K562 (cell line): ENCODE results near the gene TEX22. TPM values are rescaled to one million over a fixed set of nuclear protein-coding genes. Genes with fewer than 3 reads are reported as not detected.

ENCODE experiments used
- ATAC-seq: fragments of 200-7000 bp; cut with Tn5 transposase; 3 replicates; pipeline ENCODE4 v1.9.1; 2020; ENCODE audit warnings: moderate library complexity
- BruUV-seq: library from RNA; stranded (reverse); fragments of 400-500 nt; replicated peaks from 2 replicates; lab custom pipeline; 2021; lab: Mats Ljungman, UMichigan
- CTCF ChIA-PET: fragments of 300-600 bp; formaldehyde crosslinking; extraction: SDS; loops from one replicate; lab custom pipeline; 2021; ENCODE audit warnings: low intra/inter-chr PET ratio; lab: Yijun Ruan, JAX
- POLR2A ChIA-PET: fragments of 300-600, 350-650 bp; sonication (Branson Sonifier 250); formaldehyde crosslinking; extraction: SDS; loops from one replicate; lab custom pipeline; 2021; ENCODE audit warnings: antibody characterized with exemption, inconsistent platforms; lab: Yijun Ruan, JAX
- DNase-seq, 4 experiments: peaks; one replicate each; pipeline versions ENCODE4 v3.0.0 to v3.0.0-alpha.2; 2011 to 2018; ENCODE audit warnings: low spot score in 3 of 4, mixed read lengths in 3 of 4; ENCODE audit errors: extremely low read depth in 1 of 4
- FAIRE-seq: peaks from 2 replicates; lab custom pipeline; 2011; peaks lifted over from hg19 to GRCh38; lab: Jason Lieb, UNC
- H2AFZ ChIP-seq: 2 replicates; pipeline ENCODE4 v1.6.0; 2011; ENCODE audit warnings: low read depth, low read length, control low read depth, inconsistent platforms
- H3K27ac ChIP-seq: fragments of 200-600 bp; 3 replicates; pipeline ENCODE4 v1.8.0; 2011; ENCODE audit warnings: low read depth, mild to moderate bottlenecking, control low read depth, inconsistent platforms, low read length, moderate library complexity, mixed read lengths; ENCODE audit errors: extremely low read depth
- H3K27me3 ChIP-seq, 2 experiments: fragments of 300-600 bp in 1 of 2; 2 replicates in 1 of 2; 3 replicates in 1 of 2; pipeline versions ENCODE4 v1.6.0 to v1.8.0; 2011; ENCODE audit warnings: inconsistent platforms in 2 of 2, low read length in 2 of 2, mild to moderate bottlenecking in 1 of 2, mixed read lengths in 1 of 2, moderate library complexity in 1 of 2; ENCODE audit not compliant: control insufficient read depth in 2 of 2, insufficient read depth in 2 of 2
- H3K36me3 ChIP-seq: fragments of 300-600 bp; 3 replicates; pipeline ENCODE4 v1.8.0; 2011; ENCODE audit warnings: mild to moderate bottlenecking, low read length, inconsistent platforms; ENCODE audit not compliant: control insufficient read depth, insufficient read depth
- H3K4me1 ChIP-seq, 2 experiments: fragments of 200-600 bp in 1 of 2; replicated peaks in 1 of 2; 2 replicates in 1 of 2; 3 replicates in 1 of 2; pipeline versions ENCODE4 v1.5.1 to v1.8.0; 2011; ENCODE audit warnings: inconsistent platforms in 2 of 2, low read length in 2 of 2, mild to moderate bottlenecking in 1 of 2, mixed read lengths in 1 of 2, moderate library complexity in 1 of 2; ENCODE audit not compliant: control insufficient read depth in 2 of 2, insufficient read depth in 2 of 2
- H3K4me2 ChIP-seq: 2 replicates; pipeline ENCODE4 v1.6.1; 2011; ENCODE audit warnings: low read length, control low read depth, inconsistent platforms, mixed read lengths; ENCODE audit not compliant: insufficient read depth
- H3K4me3 ChIP-seq: fragments of 200-600 bp; sonication (generic), shearing (Covaris generic); 2 replicates; pipeline ENCODE4 v1.5.1; 2016; ENCODE audit warnings: control low read depth, inconsistent platforms
- H3K79me2 ChIP-seq: fragments of 200-600 bp; 3 replicates; pipeline ENCODE4 v1.8.0; 2011; ENCODE audit warnings: low read length, inconsistent platforms; ENCODE audit not compliant: control insufficient read depth, insufficient read depth
- H3K9ac ChIP-seq, 2 experiments: 2 replicates each; pipeline versions ENCODE4 v1.6.0 to v1.6.1; 2011; ENCODE audit warnings: low read depth in 2 of 2, low read length in 2 of 2, control low read depth in 1 of 2, inconsistent platforms in 1 of 2, mild to moderate bottlenecking in 1 of 2, mixed read lengths in 1 of 2; ENCODE audit not compliant: insufficient read depth in 1 of 2
- H3K9me1 ChIP-seq: one replicate; pipeline ENCODE4 v1.6.0; 2011; ENCODE audit warnings: inconsistent platforms, mild to moderate bottlenecking, low read length, moderate library complexity; ENCODE audit not compliant: control insufficient read depth, insufficient read depth
- H3K9me3 ChIP-seq: replicated peaks from 2 replicates; pipeline ENCODE4 v1.5.1; 2011; ENCODE audit warnings: low read depth, low read length, inconsistent platforms; ENCODE audit not compliant: control insufficient read depth, insufficient read depth
- H4K20me1 ChIP-seq: replicated peaks from 2 replicates; pipeline ENCODE4 v1.6.1; 2011; ENCODE audit warnings: low read length, inconsistent platforms, mixed read lengths; ENCODE audit not compliant: control insufficient read depth, insufficient read depth
- FOXK2 ChIP-seq, 2 experiments: fragments of 450-650 bp; IDR thresholded peaks in 1 of 2; conservative IDR thresholded peaks in 1 of 2; 2 replicates each; pipeline ENCODE4 v1.6.1; 2016; ENCODE audit warnings: low read depth in 2 of 2, mild to moderate bottlenecking in 1 of 2
- ILF3 ChIP-seq: fragments of 450-650 bp; IDR thresholded peaks from 2 replicates; pipeline ENCODE4 v1.6.1; 2018; ENCODE audit warnings: antibody characterized with exemption, mild to moderate bottlenecking, moderate library complexity, borderline replicate concordance
- MEIS2 ChIP-seq: fragments of 450-650 bp; IDR thresholded peaks from 2 replicates; pipeline ENCODE4 v1.6.1; 2014; ENCODE audit warnings: mild to moderate bottlenecking; ENCODE audit not compliant: partially characterized antibody
- POLR2A ChIP-seq: fragments of 450-650 bp; conservative IDR thresholded peaks from 2 replicates; pipeline ENCODE4 v1.6.1; 2016
- TCF3 ChIP-seq: sonication (generic); formaldehyde crosslinking; IDR thresholded peaks from 2 replicates; pipeline ENCODE4 v1.4.0; 2020; ENCODE audit warnings: mild to moderate bottlenecking, missing genetic modification reagents
- WGBS: fragments of 100-300 bp; shearing (Covaris generic); methylation state at CpG from one replicate; pipeline ENCODE4 v1.1.6; 2016; ENCODE audit warnings: low coverage, mixed read lengths; ENCODE audit not compliant: insufficient coverage; ENCODE audit errors: missing lambda C conversion rate; 5-methylcytosine and 5-hydroxymethylcytosine counted together
- in situ Hi-C: fragments of 300-500 bp; cut with MboI; formaldehyde crosslinking; loops from 4 replicates; pipeline ENCODE4 v1.15.0; 2018; ENCODE audit warnings: inconsistent platforms, mixed read lengths
- intact Hi-C: fragments of 100-400 bp; cut with micrococcal nuclease; formaldehyde crosslinking; loops from 2 replicates; pipeline ENCODE4 v1.14.2; 2022
- polyA plus RNA-seq, 8 experiments: library from polyadenylated mRNA; depleted of rRNA in 4 of 8; stranded (reverse) in 5 of 8; unstranded in 3 of 8; fragments of >200 nt; fragmentation: Nextera tagmentation in 2 of 8; fragmentation: Illumina TruSeq in 1 of 8; extraction: Ambion mirVana in 2 of 8; extraction: Trizol in 1 of 8; gene quantifications; 2 replicates each; pipeline versions ENCODE4 v1.2.1 to v1.2.3, GENCODE V29; 2011 to 2014; ENCODE audit warnings: inconsistent platforms in 1 of 8, missing spikeins in 1 of 8
- total RNA-seq, 7 experiments: library from RNA; depleted of rRNA in 6 of 7; stranded (reverse); fragments of >200 nt in 6 of 7; fragmentation: Illumina TruSeq in 2 of 7; extraction: Trizol in 2 of 7; gene quantifications; 2 replicates each; pipeline versions ENCODE4 v1.2.1 to v1.2.3, GENCODE V29; 2011 to 2021; ENCODE audit warnings: low replicate concordance in 1 of 7
- TF ChIP-seq, protein P1 (sequence below), 2 experiments: IDR thresholded peaks; 2 replicates each; pipeline ENCODE4 v1.6.1; 2012; ENCODE audit warnings: improper control_type of control experiment in 2 of 2, low read depth in 2 of 2, low read length in 2 of 2, borderline replicate concordance in 1 of 2
- TF ChIP-seq, protein P2 (sequence below): sonication (generic); formaldehyde crosslinking; IDR thresholded peaks from 2 replicates; pipeline ENCODE4 v1.8.1; 2023; ENCODE audit warnings: mild to moderate bottlenecking, missing genetic modification reagents

TEX22 gene
- total and polyA plus RNA-seq, 9 of the 15 experiments (the other 6 are each of a cell fraction or from before 2014, with no cell fraction given), result 0.04 to 1.7 (median 0.23) TPM; not detected in 2

DNA sequence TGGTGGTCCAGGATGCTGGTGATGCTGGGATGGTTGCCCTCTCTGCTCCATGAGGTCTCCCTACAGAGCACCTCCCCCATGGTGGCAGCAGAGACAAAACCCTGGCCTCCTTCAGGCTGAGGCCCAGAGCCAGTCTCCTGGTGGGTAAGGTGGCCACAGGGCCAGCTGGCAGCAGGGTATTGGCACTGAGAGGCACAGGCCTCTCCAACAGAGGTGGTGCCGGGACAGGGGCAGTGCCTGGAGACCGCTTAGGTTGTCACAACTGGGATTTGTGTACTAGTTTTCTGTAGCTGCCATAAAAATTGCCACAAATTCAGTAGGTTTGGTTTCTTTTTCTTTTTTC lies 15.2 kb downstream of the TEX22 start:
- 92% methylated on average over 2 of the region's 2 CpGs for WGBS
- peaks cover 0 to 10% of the 10 kb centered on the region in 2 experiments; a peak in 1 of 5 replicates for H3K27me3 ChIP-seq
- no peak overlapping the region for H3K27ac ChIP-seq
- CTCF ChIA-PET, result interaction anchor here (0.7 kb wide), 1 partner anchor 9 kb away, joined by 3 read pairs; no protein-coding TSS in a partner anchor
- intact Hi-C loops, result no loop called here
- no peaks in the 10 kb centered on the region for H3K36me3 ChIP-seq
- DNase-seq, result no peak
- no peaks in the 10 kb centered on the region for H3K9me1 ChIP-seq
- H3K79me2 ChIP-seq, result no peaks in the 10 kb centered on the region
- no peak overlapping the region for H3K4me3 ChIP-seq
- H3K9me3 ChIP-seq, result no peaks in the 10 kb centered on the region
- no peak for FAIRE-seq
- H3K4me1 ChIP-seq, result peaks cover 0 to 35% of the 10 kb centered on the region in 2 experiments; a peak in 3 of 5 replicates
- no peak overlapping the region for H3K9ac ChIP-seq
- H3K4me2 ChIP-seq, result no peak overlapping the region
- H4K20me1 ChIP-seq, result no peaks in the 10 kb centered on the region
- no peak for TF ChIP-seq POLR2A
- TF ChIP-seq, all 486 proteins: peak for 0
- BruUV-seq, result no TSS peak
- in situ Hi-C loops, result no loop called here
- ATAC-seq, result no peak
- POLR2A ChIA-PET, result interaction anchor here (0.7 kb wide), 1 partner anchor 49 kb away, joined by 3 read pairs; no protein-coding TSS in a partner anchor
- H2AFZ ChIP-seq, result no peak overlapping the region

DNA sequence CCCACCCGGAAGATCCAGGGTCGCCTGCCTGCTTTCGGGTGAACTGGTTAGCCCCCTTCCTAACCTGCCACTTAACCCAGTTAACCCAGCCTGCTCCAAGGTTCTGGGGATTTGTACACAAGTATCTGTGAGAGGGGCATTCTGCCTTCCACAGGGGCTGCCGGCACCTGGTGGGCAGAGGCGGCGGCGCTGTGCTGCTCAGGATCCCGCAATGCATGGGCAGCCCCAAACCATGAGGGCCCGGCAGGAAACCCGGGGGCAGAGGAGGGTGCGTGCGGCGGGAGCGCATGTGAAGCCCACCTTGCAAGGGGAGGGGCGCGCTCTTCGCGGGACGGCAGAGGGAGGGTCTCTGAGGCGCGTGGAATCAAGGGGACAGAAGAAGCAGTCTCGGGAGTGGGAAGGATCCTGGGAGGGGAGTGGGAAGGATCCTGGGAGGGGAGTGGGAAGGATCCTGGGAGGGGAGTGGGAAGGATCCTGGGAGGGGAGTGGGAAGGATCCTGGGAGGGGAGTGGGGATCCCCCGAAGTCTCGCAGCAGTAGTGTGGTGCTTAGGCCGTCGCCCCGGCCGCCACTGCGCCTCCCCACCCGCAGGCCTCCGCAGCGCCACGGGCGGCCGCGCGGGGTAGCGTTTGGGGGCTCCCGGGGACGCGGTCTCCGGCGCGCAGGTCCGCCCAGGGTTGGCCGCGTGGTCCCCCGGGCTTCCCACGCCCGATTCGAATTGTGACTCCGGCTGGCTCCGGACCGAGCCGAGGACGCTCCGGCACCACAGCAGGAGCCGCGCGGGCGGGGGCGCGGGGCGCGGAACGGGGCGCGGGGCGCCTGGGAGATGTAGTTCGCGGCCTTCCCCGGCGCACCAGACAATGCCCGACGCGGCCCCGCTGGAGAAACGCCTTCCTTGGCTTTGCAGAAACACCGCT lies 16.4 kb downstream of the TEX22 start:
- intact Hi-C loops, result no loop called here
- Histone ChIP-seq H3K4me3 (peak overlapping the region; percentile 49), H3K27me3 (peaks cover 0 to 10% of the 10 kb centered on the region in 2 experiments; a peak in 1 of 5 replicates), H3K9me3 (no peaks in the 10 kb centered on the region), H3K79me2 (peaks cover 5% of the 10 kb centered on the region; the same call in 2 of the 3 replicates), H3K27ac (peak overlapping the region; percentile 49; the same call in 2 of the 3 replicates), H3K4me2 (peak overlapping the region; percentile 69), H3K9ac (peak overlapping the region; percentile 65 to 88), H3K9me1 (no peaks in the 10 kb centered on the region), H4K20me1 (no peaks in the 10 kb centered on the region), H2AFZ (peak overlapping the region; percentile 92), H3K36me3 (no peaks in the 10 kb centered on the region), H3K4me1 (peaks cover 2 to 46% of the 10 kb centered on the region in 2 experiments; a peak in 3 of 5 replicates)
- WGBS, result 19% methylated on average over 13 of the region's 79 CpGs
- no TSS peak for BruUV-seq
- in situ Hi-C loops, result no loop called here
- CTCF ChIA-PET, result no interaction called here
- peak; percentile 90 for ATAC-seq
- peak; percentile 72 to 81 (median 78) for DNase-seq
- FAIRE-seq, result no peak
- POLR2A ChIA-PET, result no interaction called here
- TF ChIP-seq FOXK2 (conservative IDR thresholded peaks at IDR 0.05 in 1 of 2, IDR thresholded peaks at IDR 0.05 in 1 of 2; ENCODE audit: low read depth in 2 of 2), result no peak
- TF ChIP-seq, protein P1, sequence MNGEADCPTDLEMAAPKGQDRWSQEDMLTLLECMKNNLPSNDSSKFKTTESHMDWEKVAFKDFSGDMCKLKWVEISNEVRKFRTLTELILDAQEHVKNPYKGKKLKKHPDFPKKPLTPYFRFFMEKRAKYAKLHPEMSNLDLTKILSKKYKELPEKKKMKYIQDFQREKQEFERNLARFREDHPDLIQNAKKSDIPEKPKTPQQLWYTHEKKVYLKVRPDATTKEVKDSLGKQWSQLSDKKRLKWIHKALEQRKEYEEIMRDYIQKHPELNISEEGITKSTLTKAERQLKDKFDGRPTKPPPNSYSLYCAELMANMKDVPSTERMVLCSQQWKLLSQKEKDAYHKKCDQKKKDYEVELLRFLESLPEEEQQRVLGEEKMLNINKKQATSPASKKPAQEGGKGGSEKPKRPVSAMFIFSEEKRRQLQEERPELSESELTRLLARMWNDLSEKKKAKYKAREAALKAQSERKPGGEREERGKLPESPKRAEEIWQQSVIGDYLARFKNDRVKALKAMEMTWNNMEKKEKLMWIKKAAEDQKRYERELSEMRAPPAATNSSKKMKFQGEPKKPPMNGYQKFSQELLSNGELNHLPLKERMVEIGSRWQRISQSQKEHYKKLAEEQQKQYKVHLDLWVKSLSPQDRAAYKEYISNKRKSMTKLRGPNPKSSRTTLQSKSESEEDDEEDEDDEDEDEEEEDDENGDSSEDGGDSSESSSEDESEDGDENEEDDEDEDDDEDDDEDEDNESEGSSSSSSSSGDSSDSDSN (IDR thresholded peaks at IDR 0.05; ENCODE audit: borderline replicate concordance in 1 of 2, low read depth in 2 of 2, low read length in 2 of 2), result no peak
- no peak for TF ChIP-seq MEIS2
- TF ChIP-seq, protein P2, sequence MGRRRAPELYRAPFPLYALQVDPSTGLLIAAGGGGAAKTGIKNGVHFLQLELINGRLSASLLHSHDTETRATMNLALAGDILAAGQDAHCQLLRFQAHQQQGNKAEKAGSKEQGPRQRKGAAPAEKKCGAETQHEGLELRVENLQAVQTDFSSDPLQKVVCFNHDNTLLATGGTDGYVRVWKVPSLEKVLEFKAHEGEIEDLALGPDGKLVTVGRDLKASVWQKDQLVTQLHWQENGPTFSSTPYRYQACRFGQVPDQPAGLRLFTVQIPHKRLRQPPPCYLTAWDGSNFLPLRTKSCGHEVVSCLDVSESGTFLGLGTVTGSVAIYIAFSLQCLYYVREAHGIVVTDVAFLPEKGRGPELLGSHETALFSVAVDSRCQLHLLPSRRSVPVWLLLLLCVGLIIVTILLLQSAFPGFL (CRISPR knock-in tag), result no peak
- TF ChIP-seq ILF3, result no peak
- TF ChIP-seq TCF3 (CRISPR knock-in tag), result no peak
